A549 (cell line): ENCODE data around the gene ZNF467. TPM values are rescaled to one million over a fixed set of nuclear protein-coding genes. Genes with fewer than 3 reads are reported as not detected.

ENCODE experiments used
- ATAC-seq, 2 experiments: fragments of 200-7000 bp in 1 of 2; fragments of >200 bp in 1 of 2; cut with Nextera tagmentation in 1 of 2; cut with Tn5 transposase in 1 of 2; 3 replicates each; pipeline versions ENCODE4 v1.8.0 to v1.9.1; 2018 to 2020; ENCODE audit warnings: mild to moderate bottlenecking in 1 of 2, moderate library complexity in 1 of 2
- CTCF ChIA-PET: fragments of 300-600 bp; sonication (Branson Sonifier 250); formaldehyde crosslinking; extraction: SDS; loops from one replicate; lab custom pipeline; 2021; ENCODE audit warnings: antibody characterized with exemption, inconsistent platforms; lab: Yijun Ruan, JAX
- POLR2A ChIA-PET: fragments of 350-600 bp; formaldehyde crosslinking; extraction: SDS; loops from one replicate; lab custom pipeline; 2021; ENCODE audit warnings: antibody characterized with exemption, inconsistent platforms; lab: Yijun Ruan, JAX
- DNase-seq, 2 experiments: peaks; one replicate each; pipeline versions ENCODE4 v3.0.0 to v3.0.0-alpha.2; 2011 to 2016; ENCODE audit warnings: low read depth in 1 of 2, low spot score in 1 of 2
- FAIRE-seq: peaks from 2 replicates; lab custom pipeline; 2011; peaks lifted over from hg19 to GRCh38; lab: Jason Lieb, UNC
- H3K27ac ChIP-seq, 2 experiments: fragments of >200 bp; sonication (Bioruptor Twin); formaldehyde crosslinking; 3 replicates each; pipeline ENCODE4 v1.5.1; 2016 to 2017
- H3K4me1 ChIP-seq: fragments of >200 bp; sonication (Bioruptor Twin); formaldehyde crosslinking; 3 replicates; pipeline ENCODE4 v1.6.1; 2016
- H3K4me2 ChIP-seq: fragments of >200 bp; sonication (Bioruptor Twin); formaldehyde crosslinking; 3 replicates; pipeline ENCODE4 v1.6.1; 2016
- H3K4me3 ChIP-seq: fragments of >200 bp; sonication (Bioruptor Twin); formaldehyde crosslinking; 3 replicates; pipeline ENCODE4 v1.5.1; 2016
- H3K9me3 ChIP-seq: fragments of >200 bp; sonication (Bioruptor Twin); formaldehyde crosslinking; 3 replicates; pipeline ENCODE4 v1.6.1; 2016
- ATOH8 ChIP-seq: fragments of 250-450 bp; sonication (Bioruptor Pico); IDR thresholded peaks from 2 replicates; pipeline ENCODE4 v1.5.0; 2020; ENCODE audit warnings: low read depth, mild to moderate bottlenecking, moderate library complexity
- BCL3 ChIP-seq: fragments of >200 bp; sonication (Bioruptor Twin); formaldehyde crosslinking; IDR thresholded peaks from 3 replicates; pipeline ENCODE4 v1.6.1; 2016
- CBX2 ChIP-seq: fragments of 200-600 bp; sonication (generic); IDR thresholded peaks from 2 replicates; pipeline ENCODE4 v1.6.1; 2016; ENCODE audit warnings: low read depth, mild to moderate bottlenecking, borderline replicate concordance
- CEBPB ChIP-seq, 2 experiments: fragments of >200 bp in 1 of 2; sonication (Bioruptor Twin) in 1 of 2; formaldehyde crosslinking in 1 of 2; IDR thresholded peaks; 2 replicates each; pipeline ENCODE4 v1.6.1; 2012 to 2016
- EHF ChIP-seq: fragments of 250-450 bp; sonication (Bioruptor Pico); IDR thresholded peaks from 2 replicates; pipeline ENCODE4 v1.5.0; 2020; ENCODE audit warnings: mild to moderate bottlenecking
- EP300 ChIP-seq, 2 experiments: fragments of >200 bp; sonication (Bioruptor Twin); formaldehyde crosslinking; IDR thresholded peaks; 2 replicates in 1 of 2; 3 replicates in 1 of 2; pipeline ENCODE4 v1.6.1; 2016 to 2017
- ESRRA ChIP-seq: fragments of 150-350 bp; IDR thresholded peaks from 2 replicates; pipeline ENCODE4 v1.6.1; 2014; ENCODE audit warnings: mild to moderate bottlenecking, low read length, borderline replicate concordance
- FOSL2 ChIP-seq, 2 experiments: fragments of 450-650 bp in 1 of 2; fragments of >200 bp in 1 of 2; sonication (Bioruptor Twin) in 1 of 2; formaldehyde crosslinking; IDR thresholded peaks; 2 replicates each; pipeline versions ENCODE4 v1.5.0 to v1.6.1; 2016 to 2020; ENCODE audit warnings: mild to moderate bottlenecking in 1 of 2, moderate library complexity in 1 of 2
- GATA3 ChIP-seq: IDR thresholded peaks from 2 replicates; pipeline ENCODE4 v1.6.1; 2012; ENCODE audit warnings: borderline replicate concordance
- HDAC2 ChIP-seq: fragments of 200-600 bp; sonication (generic); IDR thresholded peaks from 2 replicates; pipeline ENCODE4 v1.6.1; 2016
- HMGXB4 ChIP-seq: fragments of 250-450 bp; sonication (Bioruptor Pico); IDR thresholded peaks from 2 replicates; pipeline ENCODE4 v1.5.0; 2021; ENCODE audit warnings: mild to moderate bottlenecking, moderate library complexity, borderline replicate concordance
- HOXA7 ChIP-seq: fragments of 250-450 bp; sonication (Bioruptor Pico); IDR thresholded peaks from 2 replicates; pipeline ENCODE4 v1.5.0; 2020; ENCODE audit warnings: mild to moderate bottlenecking, moderate library complexity
- HOXB13 ChIP-seq: fragments of 250-450 bp; sonication (Bioruptor Pico); IDR thresholded peaks from 2 replicates; pipeline ENCODE4 v1.5.0; 2020; ENCODE audit warnings: low read depth, mild to moderate bottlenecking, moderate library complexity
- JUNB ChIP-seq: fragments of >200 bp; sonication (Bioruptor Twin); formaldehyde crosslinking; IDR thresholded peaks from 2 replicates; pipeline ENCODE4 v1.6.1; 2016
- KDM1A ChIP-seq: fragments of 200-600 bp; sonication (generic); IDR thresholded peaks from 2 replicates; pipeline ENCODE4 v1.6.1; 2016; ENCODE audit warnings: low read depth, mild to moderate bottlenecking
- MAX ChIP-seq: IDR thresholded peaks from 2 replicates; pipeline ENCODE4 v1.6.1; 2012
- PBX3 ChIP-seq: IDR thresholded peaks from 2 replicates; pipeline ENCODE4 v1.6.1; 2012
- POLR2AphosphoS2 ChIP-seq: conservative IDR thresholded peaks from 2 replicates; pipeline ENCODE4 v1.6.1; 2012; ENCODE audit warnings: low read length, improper control_type of control experiment, inconsistent platforms
- RCOR1 ChIP-seq: fragments of 150-350 bp; IDR thresholded peaks from 2 replicates; pipeline ENCODE4 v1.6.1; 2014; ENCODE audit warnings: antibody characterized with exemption, low read length, low read depth
- RFX5 ChIP-seq: fragments of 450-650 bp; IDR thresholded peaks from 2 replicates; pipeline ENCODE4 v1.7.1; 2014; ENCODE audit warnings: antibody characterized with exemption, mild to moderate bottlenecking, moderate library complexity
- RNF2 ChIP-seq: fragments of 200-600 bp; sonication (generic); IDR thresholded peaks from 2 replicates; pipeline ENCODE4 v1.6.1; 2016; ENCODE audit warnings: low read depth, mild to moderate bottlenecking, antibody characterized with exemption, moderate library complexity, borderline replicate concordance
- SMC3 ChIP-seq: fragments of >200 bp; sonication (Bioruptor Twin); formaldehyde crosslinking; IDR thresholded peaks from 3 replicates; pipeline ENCODE4 v1.6.1; 2018; ENCODE audit warnings: inconsistent platforms
- SREBF2 ChIP-seq: fragments of 450-650 bp; IDR thresholded peaks from 2 replicates; pipeline ENCODE4 v1.6.1; 2014; ENCODE audit warnings: mild to moderate bottlenecking, moderate library complexity
- USF2 ChIP-seq: fragments of 450-650 bp; IDR thresholded peaks from 2 replicates; pipeline ENCODE4 v1.6.1; 2014; ENCODE audit warnings: antibody characterized with exemption
- ZFP36 ChIP-seq: fragments of 450-650 bp; IDR thresholded peaks from 2 replicates; pipeline ENCODE4 v1.6.1; 2014; ENCODE audit warnings: borderline replicate concordance; ENCODE audit not compliant: partially characterized antibody
- WGBS: methylation state at CpG from one replicate; pipeline ENCODE4 v1.1.6; 2017; ENCODE audit errors: missing lambda C conversion rate; 5-methylcytosine and 5-hydroxymethylcytosine counted together
- polyA plus RNA-seq, 4 experiments: library from polyadenylated mRNA; depleted of rRNA in 3 of 4; stranded (reverse); fragments of >200 nt; fragmentation: RNase III in 1 of 4; extraction: RNeasy Plus Mini Kit Qiagen cat#74134 plus additional on column Dnase treatment in 1 of 4; gene quantifications; 2 replicates in 3 of 4; 3 replicates in 1 of 4; pipeline ENCODE4 v1.2.3, GENCODE V29; 2011 to 2017

ZNF467 gene
- polyA plus RNA-seq, 2 of the 4 experiments (the other 2 are of a cell fraction): 3.1 to 3.3 TPM

GRCh38 chr7:149819961-149820340 is 46.6 kb upstream of the ZNF467 start:
- ChIA-PET CTCF (interaction anchor here (4.2 kb wide), 1 partner anchor 12 kb away, joined by 30 read pairs; no protein-coding TSS in a partner anchor), POLR2A (no interaction called here)
- no peak overlapping the region for H3K27ac ChIP-seq
- FAIRE-seq (no peak), DNase-seq (no peak), ATAC-seq (no peak)
- no peak overlapping the region for H3K4me3 ChIP-seq
- TF ChIP-seq RCOR1 (no peak), KDM1A (no peak), FOSL2 (IDR thresholded peaks at IDR 0.05) (no peak), FOSL2 (CRISPR knock-in tag; IDR thresholded peaks at IDR 0.05) (no peak), MAX (no peak), HDAC2 (no peak), HOXB13 (CRISPR knock-in tag) (no peak), HMGXB4 (CRISPR knock-in tag) (no peak), RFX5 (no peak), BCL3 (no peak), EP300 (IDR thresholded peaks at IDR 0.05) (no peak), ATOH8 (CRISPR knock-in tag) (no peak), ESRRA (no peak), EHF (CRISPR knock-in tag) (no peak), USF2 (no peak), SREBF2 (no peak), GATA3 (no peak), SMC3 (no peak), RNF2 (no peak), POLR2AphosphoS2 (no peak), CBX2 (no peak)
- no peaks in the 10 kb centered on the region for H3K4me1 ChIP-seq
- WGBS: 53% methylated on average over 6 of the region's 7 CpGs
- H3K4me2 ChIP-seq: no peak overlapping the region
- H3K9me3 ChIP-seq: no peaks in the 10 kb centered on the region

GRCh38 chr7:149819141-149819960 is 46.0 kb upstream of the ZNF467 start:
- DNase-seq: no peak
- no peak for ATAC-seq
- no peak for TF ChIP-seq JUNB
- no peak for TF ChIP-seq ZFP36
- no peak for TF ChIP-seq ESRRA
- TF ChIP-seq PBX3: no peak
- TF ChIP-seq CEBPB (IDR thresholded peaks at IDR 0.05): no peak
- no peak for TF ChIP-seq SMC3
- TF ChIP-seq FOSL2 (IDR thresholded peaks at IDR 0.05): no peak
- no peak for TF ChIP-seq FOSL2 (CRISPR knock-in tag; IDR thresholded peaks at IDR 0.05)
- no peak for TF ChIP-seq HOXA7 (CRISPR knock-in tag)
- TF ChIP-seq, all 56 proteins: peak for 0
- Histone ChIP-seq H3K27ac (no peak overlapping the region), H3K4me2 (no peak overlapping the region), H3K9me3 (no peaks in the 10 kb centered on the region), H3K4me1 (no peaks in the 10 kb centered on the region), H3K4me3 (no peak overlapping the region)
- ChIA-PET CTCF (interaction anchor here (4.2 kb wide), 1 partner anchor 11 kb away, joined by 30 read pairs; no protein-coding TSS in a partner anchor), POLR2A (no interaction called here)
- no peak for FAIRE-seq
- WGBS: 85% methylated on average over 14 of the region's 28 CpGs
